DOHH2 (cell line): ENCODE results near the gene GPR15LG.
"Not testable (repeated sequence)": the region's sequence is repeated elsewhere in the genome, so short reads cannot be mapped to it uniquely, and the experiment has no call there.

Experiments used
- CTCF ChIP-seq: fragments of 200-600 bp; sonication (generic); IDR thresholded peaks from one replicate; pipeline ENCODE4 v1.5.1; 2014; ENCODE audit warnings: antibody characterized with exemption, mild to moderate bottlenecking, low read depth, low read length; ENCODE audit not compliant: poor library complexity, severe bottlenecking
- EZH2phosphoT487 ChIP-seq: fragments of 200-600 bp; sonication (generic); IDR thresholded peaks from 2 replicates; pipeline ENCODE4 v1.6.1; 2017; ENCODE audit warnings: borderline replicate concordance, mild to moderate bottlenecking, antibody characterized with exemption, low read length, moderate library complexity, mixed read lengths

- TF ChIP-seq CTCF, EZH2phosphoT487: not testable (repeated sequence)
Measured at GRCh38 chr10:84168382-84168781, 5.2 kb upstream of the GPR15LG start.
